Measurements from ENCODE around the gene PLEKHM3.
"Not testable (repeated sequence)": the region's sequence is repeated elsewhere in the genome, so short reads cannot be mapped to it uniquely, and the experiment has no call there.

Gene PLEKHM3

GRCh38 chr2:207819021-207819797 lies 206.1 kb downstream of the PLEKHM3 start:
- DNase-seq (ENCODE audit: low spot score), result no peak

GRCh38 chr2:207816546-207816945 lies 208.8 kb downstream of the PLEKHM3 start:
- DNase-seq (ENCODE audit: low spot score), result no peak

- DNase-seq (ENCODE audit: low spot score), result no peak
Observed at GRCh38 chr2:207815254-207815653, 210.1 kb downstream of the PLEKHM3 start.

- DNase-seq (ENCODE audit: low spot score), result no peak
Observed at GRCh38 chr2:207813942-207814341, 211.4 kb downstream of the PLEKHM3 start.

GRCh38 chr2:207813221-207813916 lies 212.0 kb downstream of the PLEKHM3 start:
- peak; percentile 60 for DNase-seq (ENCODE audit: low spot score)

- no peak for DNase-seq (ENCODE audit: low spot score)
Observed at GRCh38 chr2:207812726-207813080, 212.6 kb downstream of the PLEKHM3 start.

GRCh38 chr2:207812058-207812725 lies 213.1 kb downstream of the PLEKHM3 start:
- no peak for DNase-seq (ENCODE audit: low spot score)

GRCh38 chr2:207811658-207812057 lies 213.7 kb downstream of the PLEKHM3 start:
- DNase-seq (ENCODE audit: low spot score), result not testable (repeated sequence)

GRCh38 chr2:207810200-207810788 lies 215.0 kb downstream of the PLEKHM3 start:
- DNase-seq (ENCODE audit: low spot score), result no peak

GRCh38 chr2:207808119-207808518 lies 217.2 kb downstream of the PLEKHM3 start:
- no peak for DNase-seq (ENCODE audit: low spot score)

- DNase-seq (ENCODE audit: low spot score), result no peak
Observed at GRCh38 chr2:207807516-207807915, 217.8 kb downstream of the PLEKHM3 start.

- DNase-seq (ENCODE audit: low spot score), result no peak
Observed at GRCh38 chr2:207805566-207806226, 219.6 kb downstream of the PLEKHM3 start.

- no peak for DNase-seq (ENCODE audit: low spot score)
Observed at GRCh38 chr2:207802650-207803049, 222.7 kb downstream of the PLEKHM3 start.

GRCh38 chr2:207801259-207801658 lies 224.1 kb downstream of the PLEKHM3 start:
- DNase-seq (ENCODE audit: low spot score), result no peak

- peak; percentile 53 for DNase-seq (ENCODE audit: low spot score)
Observed at GRCh38 chr2:207796585-207797350, 228.6 kb downstream of the PLEKHM3 start.

GRCh38 chr2:207792244-207792785 lies 233.0 kb downstream of the PLEKHM3 start:
- peak; percentile 61 for DNase-seq (ENCODE audit: low spot score)

GRCh38 chr2:207791579-207792243 lies 233.6 kb downstream of the PLEKHM3 start:
- DNase-seq (ENCODE audit: low spot score), result no peak

GRCh38 chr2:207790898-207791297 lies 234.4 kb downstream of the PLEKHM3 start:
- no peak for DNase-seq (ENCODE audit: low spot score)

GRCh38 chr2:207787800-207788199 lies 237.5 kb downstream of the PLEKHM3 start:
- DNase-seq (ENCODE audit: low spot score), result no peak

- no peak for DNase-seq (ENCODE audit: low spot score)
Observed at GRCh38 chr2:207787017-207787416, 238.3 kb downstream of the PLEKHM3 start.

Measured in iPS-NIHi11 (cell line).